ENCODE results near the gene WNT9B.

Gene WNT9B

GRCh38 chr17:46857600-46857999, 6.2 kb downstream of the WNT9B start:
- DNase-seq: no peak

DNA sequence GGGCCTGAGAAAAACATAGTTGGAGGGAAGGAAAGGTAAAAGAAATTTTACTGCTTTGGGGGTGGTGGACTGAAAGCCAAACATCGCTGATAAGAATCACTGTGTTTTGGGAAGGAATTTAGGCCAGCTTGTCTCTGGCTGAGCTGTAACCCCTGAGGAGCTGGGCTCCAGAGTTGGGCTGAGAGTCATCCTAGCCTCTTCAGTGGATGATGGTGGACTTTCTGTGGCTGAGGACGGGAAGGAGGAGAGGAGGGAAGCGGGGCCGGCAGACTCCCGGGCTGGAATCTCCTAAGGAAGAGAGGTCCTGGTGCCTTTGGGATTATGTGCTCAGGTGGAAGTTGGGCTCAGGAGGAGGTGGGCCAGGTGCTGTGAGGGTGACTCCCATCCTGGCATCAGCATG, 8.6 kb downstream of the WNT9B start:
- no peak for DNase-seq

DNA sequence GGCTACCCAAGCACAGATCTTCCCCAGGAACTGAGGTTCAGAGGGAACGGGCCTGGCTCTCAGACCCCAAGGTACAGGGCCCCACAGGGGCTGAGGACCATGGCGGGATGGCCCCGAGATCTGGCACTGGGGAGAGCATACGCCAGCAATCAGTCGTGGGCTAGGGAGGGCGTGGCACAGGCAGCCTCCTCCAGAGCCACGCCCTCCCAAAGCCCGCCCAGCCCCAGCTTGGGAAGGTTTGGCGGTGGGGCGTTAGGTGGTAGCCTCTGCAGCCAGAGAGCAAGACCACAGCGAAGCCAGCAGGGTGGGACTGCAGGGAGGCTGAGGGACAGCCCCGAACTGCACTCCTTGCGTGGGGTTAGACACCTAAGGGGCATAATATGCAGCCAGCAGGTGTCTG, 11.6 kb downstream of the WNT9B start:
- DNase-seq: no peak

GRCh38 chr17:46863383-46864121, 12.2 kb downstream of the WNT9B start:
- no peak for DNase-seq

DNA sequence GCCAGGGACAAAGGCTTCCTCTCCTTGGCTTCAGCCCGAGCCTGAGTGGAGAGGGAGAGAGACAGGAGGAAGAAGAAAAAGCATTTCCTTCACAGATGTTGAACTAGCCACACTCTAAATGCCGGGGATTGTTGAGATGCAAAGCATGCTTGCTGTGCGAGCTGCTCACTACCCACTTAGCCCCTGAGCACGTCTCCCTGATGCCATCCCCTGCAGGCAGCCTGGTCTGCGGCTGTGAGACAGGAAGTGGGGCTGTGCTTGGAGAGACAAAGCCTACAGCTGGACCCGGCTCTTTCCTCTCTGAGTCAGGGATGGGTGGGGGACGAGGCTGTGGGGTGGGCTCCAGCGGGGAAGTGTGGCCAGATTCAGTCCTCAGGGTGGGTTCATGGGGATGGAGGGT, 13.7 kb downstream of the WNT9B start:
- no peak for DNase-seq

- no peak for DNase-seq
Observed at GRCh38 chr17:46866325-46866724, 14.9 kb downstream of the WNT9B start.

DNA sequence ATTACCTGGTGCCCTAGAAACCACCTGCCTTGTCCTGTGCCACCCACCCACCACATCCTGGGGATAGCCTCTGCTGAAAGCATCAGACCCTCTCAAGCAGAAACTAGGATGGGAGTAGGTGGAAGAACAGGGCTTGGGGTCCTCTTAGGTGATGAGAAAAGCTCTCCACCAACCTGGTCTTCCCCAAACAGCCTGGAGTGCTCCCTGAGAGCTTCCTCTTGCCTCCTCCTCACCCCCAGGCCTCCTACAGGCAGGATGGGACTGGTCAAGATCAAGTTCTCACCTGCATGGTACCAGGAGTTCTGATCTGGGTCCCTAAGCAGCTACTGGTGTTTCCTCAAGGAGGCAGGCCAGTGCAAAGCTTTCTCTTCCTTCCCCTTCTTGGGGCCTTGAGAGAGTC, 15.4 kb downstream of the WNT9B start:
- no peak for DNase-seq

DNA sequence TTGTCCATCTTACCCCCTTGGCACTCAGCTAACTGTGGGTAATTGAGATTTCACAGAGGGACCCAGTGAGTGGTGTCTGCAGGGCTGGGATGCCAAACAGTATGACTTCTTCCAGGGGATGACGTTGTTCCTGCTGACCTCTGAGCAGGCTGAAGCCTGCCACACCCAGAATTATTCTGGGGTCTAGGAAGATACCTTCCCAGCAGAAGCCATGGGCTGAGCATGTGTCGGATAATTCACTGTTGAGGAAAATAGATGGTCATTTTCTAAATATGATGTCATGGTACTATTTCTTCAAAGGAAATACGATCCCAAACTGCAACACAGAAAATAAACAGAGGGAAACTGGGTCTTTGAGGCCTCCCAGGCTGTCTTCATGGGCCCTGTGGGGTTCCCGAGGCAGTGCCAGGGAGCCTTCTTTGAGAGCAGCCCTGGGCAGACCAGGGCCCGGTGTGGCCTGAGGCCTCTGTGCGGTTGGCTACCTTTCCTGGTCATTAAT, 17.4 kb downstream of the WNT9B start:
- no peak for DNase-seq

- no peak for DNase-seq
Observed at GRCh38 chr17:46869296-46869695, 17.9 kb downstream of the WNT9B start.

GRCh38 chr17:46869975-46870803, 18.8 kb downstream of the WNT9B start:
- no peak for DNase-seq

DNA sequence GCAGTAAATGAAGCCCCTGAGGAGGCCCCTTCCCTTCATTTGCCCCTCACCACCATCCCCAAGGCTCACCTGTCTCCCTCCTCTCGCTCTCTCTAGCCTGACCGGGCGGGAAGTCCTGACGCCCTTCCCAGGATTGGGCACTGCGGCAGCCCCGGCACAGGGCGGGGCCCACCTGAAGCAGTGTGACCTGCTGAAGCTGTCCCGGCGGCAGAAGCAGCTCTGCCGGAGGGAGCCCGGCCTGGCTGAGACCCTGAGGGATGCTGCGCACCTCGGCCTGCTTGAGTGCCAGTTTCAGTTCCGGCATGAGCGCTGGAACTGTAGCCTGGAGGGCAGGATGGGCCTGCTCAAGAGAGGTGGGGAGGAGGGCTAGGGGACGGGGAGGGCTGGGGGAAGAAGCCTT, 21.0 kb downstream of the WNT9B start:
- DNase-seq: no peak

DNA sequence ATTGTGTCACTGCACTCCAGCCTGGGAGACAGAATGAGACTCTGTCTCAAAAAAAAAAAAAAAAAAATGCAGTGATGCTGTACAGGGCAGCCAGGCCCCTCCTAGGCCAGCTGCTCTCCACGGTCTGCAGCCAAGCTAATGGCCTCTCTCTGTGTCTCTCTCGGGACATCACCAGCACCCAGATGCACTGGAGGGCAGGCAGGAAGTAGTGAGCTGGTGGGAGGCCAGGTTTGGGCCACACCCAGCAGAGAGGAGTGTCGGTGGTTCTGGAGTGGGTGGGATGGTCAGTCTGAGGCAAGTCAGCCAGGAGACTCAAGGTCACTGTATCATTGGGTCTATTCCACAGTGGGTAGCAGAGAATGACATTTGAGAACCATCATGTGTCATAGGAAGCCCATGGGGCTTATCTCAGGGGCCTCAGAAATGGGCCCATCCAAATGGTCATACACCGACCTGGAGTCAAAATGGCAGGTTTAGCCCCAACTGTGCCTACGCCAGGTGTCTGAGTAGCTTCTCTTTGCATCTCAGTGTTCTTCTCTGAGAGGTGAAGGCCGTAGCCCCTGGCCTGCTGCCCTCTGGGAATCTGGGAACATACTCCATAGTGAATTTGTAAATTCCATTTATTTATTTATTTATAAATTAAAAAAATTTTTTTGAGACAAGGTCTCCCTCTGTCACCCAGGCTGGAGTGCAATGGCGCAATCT, 22.7 kb downstream of the WNT9B start:
- no peak for DNase-seq

- no peak for DNase-seq
Observed at GRCh38 chr17:46874906-46875305, 23.5 kb downstream of the WNT9B start.

DNA sequence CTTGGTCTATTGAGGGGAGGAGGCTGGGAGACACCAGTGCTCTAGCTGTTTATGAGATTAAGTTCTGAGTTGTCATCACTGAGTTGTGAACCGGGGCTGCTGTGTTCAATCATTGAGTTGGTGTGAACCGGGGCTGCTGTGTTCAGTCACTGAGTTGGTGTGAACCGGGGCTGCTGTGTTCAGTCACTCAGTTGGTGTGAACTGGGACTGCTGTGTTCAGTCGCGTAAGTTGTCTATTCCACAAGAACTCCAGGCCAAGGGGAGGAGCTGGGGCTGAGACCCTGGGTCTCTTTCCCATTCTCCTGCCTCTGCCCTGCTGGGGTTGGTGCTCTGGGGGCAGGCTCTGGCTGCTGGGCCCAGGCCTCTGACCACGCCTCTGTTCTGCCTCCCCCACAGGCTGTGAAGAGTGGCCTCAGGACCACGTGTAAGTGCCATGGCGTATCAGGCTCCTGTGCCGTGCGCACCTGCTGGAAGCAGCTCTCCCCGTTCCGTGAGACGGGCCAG, 24.5 kb downstream of the WNT9B start:
- no peak for DNase-seq

GRCh38 chr17:46876353-46876887, 25.0 kb downstream of the WNT9B start:
- DNase-seq: no peak

GRCh38 chr17:46876926-46877325, 25.5 kb downstream of the WNT9B start:
- no peak for DNase-seq

DNA sequence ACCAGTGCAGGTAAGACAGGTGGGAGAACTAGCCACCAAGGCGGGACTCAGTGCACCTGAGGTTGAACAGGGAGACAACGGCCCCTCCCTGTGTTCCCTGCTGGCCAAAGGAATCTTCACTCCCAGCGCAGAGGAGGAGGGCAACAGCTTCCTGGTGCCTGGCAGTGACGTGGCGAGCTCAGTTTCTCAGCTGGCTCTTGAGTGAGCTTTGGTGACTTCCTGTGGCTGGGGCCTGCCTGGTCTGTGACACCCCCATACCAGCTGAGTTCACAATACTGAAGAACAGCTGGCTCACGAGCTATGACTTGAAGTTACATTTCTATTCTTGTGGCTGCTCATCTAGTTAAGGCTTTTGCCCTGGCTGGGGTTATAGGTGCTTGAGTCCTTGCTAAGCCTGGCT, 26.1 kb downstream of the WNT9B start:
- DNase-seq: peak; percentile 53

- DNase-seq: no peak
Observed at GRCh38 chr17:46878055-46878454, 26.7 kb downstream of the WNT9B start.

GRCh38 chr17:46879101-46879500, 27.7 kb downstream of the WNT9B start:
- no peak for DNase-seq

DNA sequence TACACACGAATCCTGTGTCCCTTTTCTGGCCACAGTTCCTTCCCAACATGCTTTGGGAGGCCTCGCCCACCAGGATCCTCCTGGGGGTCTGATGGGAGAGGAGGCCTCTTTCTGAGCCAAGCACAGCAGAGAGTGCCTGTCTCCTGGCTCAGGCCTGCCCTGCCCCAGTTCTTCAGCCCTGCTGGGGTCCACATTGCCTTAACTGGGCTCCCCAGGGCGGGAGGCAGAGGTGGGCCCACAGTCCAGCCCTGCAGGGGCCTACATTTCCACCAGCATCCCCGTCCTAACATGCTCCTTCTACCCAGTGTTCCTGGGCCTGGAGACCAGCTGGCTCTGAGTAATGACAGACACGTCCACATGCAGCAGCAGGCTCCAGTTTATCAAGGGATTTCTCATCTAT, 29.6 kb downstream of the WNT9B start:
- DNase-seq: no peak

GRCh38 chr17:46882666-46883065, 31.3 kb downstream of the WNT9B start:
- no peak for DNase-seq

DNA sequence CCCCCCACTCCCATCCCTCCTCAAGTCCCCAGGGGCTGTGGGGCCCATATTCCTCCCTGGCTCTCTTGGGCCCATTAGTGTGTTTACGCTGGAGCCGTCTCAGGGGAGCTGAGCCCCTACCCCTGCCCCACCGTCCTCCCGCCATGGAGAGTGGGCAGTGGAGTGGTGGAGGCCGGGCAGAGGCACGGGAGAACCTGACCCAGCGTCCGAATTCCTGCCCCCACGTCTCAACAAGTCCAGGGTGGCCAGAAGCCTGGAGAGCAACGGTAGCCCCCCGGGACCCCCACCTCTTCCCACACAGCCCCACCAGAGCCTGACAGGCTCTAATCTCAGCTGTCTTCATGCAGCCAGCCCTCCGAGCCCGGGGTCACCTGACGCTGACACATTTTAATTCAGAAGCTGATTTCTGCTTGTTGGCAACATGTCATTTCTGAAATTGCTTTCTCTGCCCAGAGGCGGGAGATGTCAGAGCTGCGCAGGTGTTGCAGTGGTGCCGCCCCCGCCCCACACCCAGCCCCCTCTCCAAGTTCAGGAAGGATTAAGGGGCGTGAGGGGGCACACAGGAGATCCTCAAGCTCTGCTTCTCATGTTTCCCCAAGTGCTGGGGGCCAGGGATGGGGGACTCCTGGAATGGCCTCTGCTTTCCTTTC, 32.6 kb downstream of the WNT9B start:
- DNase-seq: no peak

DNA sequence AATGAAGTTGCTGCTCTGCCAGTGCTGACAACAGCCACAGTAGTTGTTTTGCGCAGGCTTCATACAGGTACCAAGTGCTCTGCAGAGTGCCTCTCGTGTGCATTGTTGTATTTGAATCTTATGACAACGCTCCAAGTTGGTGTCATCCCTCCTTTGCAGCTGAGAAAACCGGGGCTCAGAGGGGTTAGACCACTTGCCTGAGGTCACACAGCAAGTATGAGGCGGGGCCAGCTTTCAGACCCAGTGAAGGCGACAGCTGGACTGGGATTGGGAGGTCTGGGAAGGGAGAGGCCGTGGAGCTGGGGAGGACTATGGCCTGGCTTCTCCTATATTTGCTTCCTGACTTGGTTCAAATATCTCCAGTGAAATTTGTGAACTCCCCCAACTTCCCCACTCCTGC, 33.2 kb downstream of the WNT9B start:
- DNase-seq: no peak
